Measurements from ENCODE around the gene ABCC11.

ABCC11 gene

DNA sequence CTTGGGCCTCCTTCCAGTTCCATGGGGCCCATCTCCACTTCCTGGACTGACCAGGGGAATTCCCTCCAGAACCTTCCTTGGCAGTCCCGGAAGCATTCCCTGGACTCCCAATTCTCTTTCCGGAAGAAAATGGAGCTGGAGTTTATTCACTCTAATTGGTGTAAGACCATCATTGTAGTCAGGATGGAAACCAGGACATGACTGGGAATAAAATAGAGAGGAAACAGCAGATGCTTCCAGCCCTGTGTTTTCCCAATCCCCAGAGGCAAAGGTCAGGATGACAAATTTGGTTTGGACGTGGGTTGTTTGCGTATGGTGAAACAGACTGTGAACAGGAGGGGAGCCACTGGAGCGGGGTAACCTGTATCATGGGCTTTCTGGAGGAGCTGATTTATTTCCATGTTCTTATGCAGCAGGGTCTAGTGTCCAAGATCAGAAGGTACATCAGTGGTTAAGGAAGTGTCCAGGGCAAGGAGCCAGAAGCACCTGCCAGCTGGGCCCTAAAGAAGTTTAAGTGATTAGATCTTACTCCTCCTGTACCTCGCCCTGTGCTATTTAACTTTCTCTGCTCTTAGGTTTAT lies 11.7 kb downstream of the ABCC11 start:
- H3K36me3 Mint-ChIP-seq = no peaks in the 10 kb centered on the region
- peaks cover 0 to 7% of the 10 kb centered on the region in 2 donors for H3K27me3 Mint-ChIP-seq
- ATAC-seq (replicated peaks) = no peak
- no peak overlapping the region for H3K4me3 Mint-ChIP-seq
- no peak for DNase-seq
- H3K27ac Mint-ChIP-seq = no peak overlapping the region
- H3K9me3 Mint-ChIP-seq = peaks cover 0 to 4% of the 10 kb centered on the region in 2 donors
- peaks cover 0 to 4% of the 10 kb centered on the region in 2 donors for H3K4me1 Mint-ChIP-seq

- ATAC-seq (replicated peaks) (no peak), DNase-seq (no peak)
- Mint-ChIP-seq H3K27ac (no peak overlapping the region), H3K27me3 (peaks cover 3 to 11% of the 10 kb centered on the region in 2 donors), H3K36me3 (no peaks in the 10 kb centered on the region), H3K9me3 (peaks cover 0 to 2% of the 10 kb centered on the region in 2 donors), H3K4me1 (peaks cover 0 to 4% of the 10 kb centered on the region in 2 donors), H3K4me3 (no peak overlapping the region)
Measured at GRCh38 chr16:48235058-48235555, 12.2 kb downstream of the ABCC11 start.

GRCh38 chr16:48234630-48235029 lies 12.7 kb downstream of the ABCC11 start:
- no peak overlapping the region for H3K27ac Mint-ChIP-seq
- H3K4me3 Mint-ChIP-seq = no peak overlapping the region
- H3K36me3 Mint-ChIP-seq = no peaks in the 10 kb centered on the region
- H3K4me1 Mint-ChIP-seq = peaks cover 0 to 4% of the 10 kb centered on the region in 2 donors
- H3K9me3 Mint-ChIP-seq = no peaks in the 10 kb centered on the region
- DNase-seq (no peak), ATAC-seq (replicated peaks) (no peak)
- H3K27me3 Mint-ChIP-seq = peaks cover 8 to 11% of the 10 kb centered on the region in 2 donors

DNA sequence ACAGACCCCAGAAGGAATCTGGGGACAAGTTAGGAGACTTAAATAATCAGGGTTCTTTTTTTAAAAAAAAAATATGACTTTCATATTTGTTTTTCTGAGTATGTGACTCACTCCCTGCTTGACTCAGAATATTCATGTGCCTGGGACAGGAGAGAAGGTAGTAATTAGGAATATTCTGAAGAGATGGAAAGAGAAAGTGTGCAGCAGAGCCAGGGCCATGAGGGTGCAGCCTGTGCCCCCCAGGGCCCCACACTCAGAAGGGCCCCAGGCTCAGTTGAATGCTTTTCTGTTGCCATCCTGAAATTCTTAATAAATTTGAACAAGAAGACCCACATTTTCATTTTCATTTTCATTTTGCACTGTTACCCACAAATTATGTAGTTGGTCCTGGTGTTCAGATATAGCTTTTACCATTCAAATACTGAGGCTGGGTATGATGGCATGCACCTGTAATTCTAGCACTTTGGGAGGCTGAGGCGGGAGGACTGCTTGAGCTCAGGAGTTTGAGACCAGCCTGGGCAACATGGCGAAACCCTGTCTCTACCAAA lies 14.8 kb downstream of the ABCC11 start:
- no peak for DNase-seq
- Mint-ChIP-seq H3K4me3 (no peak overlapping the region), H3K27me3 (peaks cover 12% of the 10 kb centered on the region in 2 donors), H3K4me1 (peaks cover 0 to 4% of the 10 kb centered on the region in 2 donors), H3K9me3 (no peaks in the 10 kb centered on the region), H3K27ac (no peak overlapping the region), H3K36me3 (no peaks in the 10 kb centered on the region)
- ATAC-seq (replicated peaks) = no peak

GRCh38 chr16:48231727-48232492 lies 15.4 kb downstream of the ABCC11 start:
- H3K4me1 Mint-ChIP-seq = peaks cover 0 to 4% of the 10 kb centered on the region in 2 donors
- H3K36me3 Mint-ChIP-seq = no peaks in the 10 kb centered on the region
- H3K4me3 Mint-ChIP-seq = no peak overlapping the region
- no peak for DNase-seq
- H3K27ac Mint-ChIP-seq = no peak overlapping the region
- peak; percentile 66 to 72 for ATAC-seq (replicated peaks)
- peaks cover 13% of the 10 kb centered on the region in 2 donors for H3K27me3 Mint-ChIP-seq
- H3K9me3 Mint-ChIP-seq = no peaks in the 10 kb centered on the region

DNA sequence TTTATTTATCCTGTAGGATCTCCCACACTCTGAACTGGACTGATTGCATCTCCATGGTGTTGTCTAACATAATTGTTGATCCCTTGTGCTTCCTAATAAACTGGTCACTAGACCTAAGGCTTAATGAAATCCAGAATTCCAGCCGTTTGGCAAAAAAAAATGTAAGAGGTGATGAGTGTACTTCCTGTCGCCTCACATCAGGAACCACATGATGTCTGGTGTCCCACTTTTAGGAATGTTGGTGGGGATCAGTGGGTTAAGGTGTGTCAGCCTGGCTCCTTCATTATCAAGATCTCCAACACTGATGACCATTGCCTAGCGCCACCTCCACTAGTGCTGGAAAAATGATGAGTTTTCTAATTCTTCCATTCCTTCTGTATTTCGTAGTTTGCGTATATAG lies 21.9 kb downstream of the ABCC11 start:
- H3K4me3 Mint-ChIP-seq = no peak overlapping the region
- no peaks in the 10 kb centered on the region for H3K9me3 Mint-ChIP-seq
- no peak overlapping the region for H3K27ac Mint-ChIP-seq
- ATAC-seq (replicated peaks) (no peak), DNase-seq (no peak)
- H3K36me3 Mint-ChIP-seq = no peaks in the 10 kb centered on the region
- H3K27me3 Mint-ChIP-seq = peaks cover 18 to 21% of the 10 kb centered on the region in 2 donors
- H3K4me1 Mint-ChIP-seq = no peaks in the 10 kb centered on the region

GRCh38 chr16:48223490-48223889 lies 23.8 kb downstream of the ABCC11 start:
- Mint-ChIP-seq H3K9me3 (peaks cover 2 to 3% of the 10 kb centered on the region in 2 donors), H3K36me3 (no peaks in the 10 kb centered on the region)
- ATAC-seq (replicated peaks) = no peak

GRCh38 chr16:48220891-48221290 lies 26.4 kb downstream of the ABCC11 start:
- Mint-ChIP-seq H3K27ac (no peak overlapping the region), H3K4me3 (no peak overlapping the region), H3K9me3 (peaks cover 2 to 3% of the 10 kb centered on the region in 2 donors), H3K27me3 (peaks cover 4 to 5% of the 10 kb centered on the region in 2 donors), H3K36me3 (no peaks in the 10 kb centered on the region), H3K4me1 (no peaks in the 10 kb centered on the region)
- ATAC-seq (replicated peaks) = no peak
- no peak for DNase-seq

More at GRCh38 chr16:48223490-48223889, 23.8 kb downstream of the ABCC11 start:
- H3K4me3 Mint-ChIP-seq = no peak overlapping the region
- H3K4me1 Mint-ChIP-seq = no peaks in the 10 kb centered on the region
- DNase-seq = no peak
- H3K27me3 Mint-ChIP-seq = peaks cover 9 to 10% of the 10 kb centered on the region in 2 donors
- H3K27ac Mint-ChIP-seq = no peak overlapping the region

DNA sequence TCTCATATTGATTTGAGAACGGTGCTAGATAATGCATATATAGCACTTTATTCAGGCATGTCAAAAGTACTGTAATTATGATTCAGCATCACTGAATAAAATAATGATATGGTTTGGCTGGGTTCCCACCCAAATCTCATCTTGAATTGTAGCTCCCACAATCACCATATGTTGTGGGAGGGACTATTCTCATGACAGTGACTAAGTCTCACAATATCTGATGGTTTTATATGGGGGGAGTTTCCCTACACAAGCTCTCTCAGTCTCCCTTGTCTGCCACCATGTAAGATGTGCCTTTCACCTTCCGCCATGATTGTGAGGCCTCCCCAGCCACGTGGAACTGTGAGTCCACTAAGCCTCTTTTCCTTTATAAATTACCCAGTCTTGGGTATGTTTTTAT lies 28.9 kb downstream of the ABCC11 start:
- ATAC-seq (replicated peaks) = no peak
- no peaks in the 10 kb centered on the region for H3K4me1 Mint-ChIP-seq
- no peak for DNase-seq
- peaks cover 2 to 3% of the 10 kb centered on the region in 2 donors for H3K9me3 Mint-ChIP-seq
- no peak overlapping the region for H3K4me3 Mint-ChIP-seq
- no peak overlapping the region for H3K27ac Mint-ChIP-seq
- no peaks in the 10 kb centered on the region for H3K27me3 Mint-ChIP-seq
- no peaks in the 10 kb centered on the region for H3K36me3 Mint-ChIP-seq

DNA sequence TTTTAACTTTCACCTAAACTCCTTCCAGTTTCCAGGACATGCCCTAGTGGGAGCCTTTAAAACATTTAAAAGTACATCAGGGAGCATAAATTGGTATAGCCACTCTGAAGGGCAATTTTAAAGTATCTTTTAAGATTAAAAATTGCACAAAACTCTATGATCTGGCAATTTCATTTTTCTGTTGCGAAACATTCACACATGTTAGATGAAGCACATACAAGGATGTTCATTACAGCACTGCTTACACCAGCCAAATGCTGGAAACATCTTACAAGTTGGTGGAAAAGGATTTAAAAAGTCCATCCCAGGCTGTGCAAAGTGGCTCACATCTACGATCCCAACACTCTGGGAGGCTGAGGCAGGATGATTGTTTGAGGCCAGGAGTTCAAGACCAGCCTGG lies 29.6 kb downstream of the ABCC11 start:
- Mint-ChIP-seq H3K27ac (no peak overlapping the region), H3K4me1 (no peaks in the 10 kb centered on the region), H3K4me3 (no peak overlapping the region), H3K9me3 (peaks cover 2 to 3% of the 10 kb centered on the region in 2 donors), H3K27me3 (no peaks in the 10 kb centered on the region), H3K36me3 (no peaks in the 10 kb centered on the region)
- ATAC-seq (replicated peaks) = no peak
- DNase-seq = no peak

GRCh38 chr16:48215738-48216137 lies 31.6 kb downstream of the ABCC11 start:
- no peak overlapping the region for H3K4me3 Mint-ChIP-seq
- ATAC-seq (replicated peaks) (no peak), DNase-seq (no peak)
- peaks cover 2 to 3% of the 10 kb centered on the region in 2 donors for H3K9me3 Mint-ChIP-seq
- no peaks in the 10 kb centered on the region for H3K4me1 Mint-ChIP-seq
- H3K36me3 Mint-ChIP-seq = no peaks in the 10 kb centered on the region
- no peak overlapping the region for H3K27ac Mint-ChIP-seq
- H3K27me3 Mint-ChIP-seq = no peaks in the 10 kb centered on the region

- Mint-ChIP-seq H3K4me3 (no peak overlapping the region), H3K36me3 (no peaks in the 10 kb centered on the region), H3K27me3 (peaks cover 13 to 16% of the 10 kb centered on the region in 2 donors), H3K9me3 (no peaks in the 10 kb centered on the region), H3K4me1 (no peaks in the 10 kb centered on the region), H3K27ac (no peak overlapping the region)
- ATAC-seq (replicated peaks) (no peak), DNase-seq (no peak)
Measured at GRCh38 chr16:48212033-48212432, 35.3 kb downstream of the ABCC11 start.

DNA sequence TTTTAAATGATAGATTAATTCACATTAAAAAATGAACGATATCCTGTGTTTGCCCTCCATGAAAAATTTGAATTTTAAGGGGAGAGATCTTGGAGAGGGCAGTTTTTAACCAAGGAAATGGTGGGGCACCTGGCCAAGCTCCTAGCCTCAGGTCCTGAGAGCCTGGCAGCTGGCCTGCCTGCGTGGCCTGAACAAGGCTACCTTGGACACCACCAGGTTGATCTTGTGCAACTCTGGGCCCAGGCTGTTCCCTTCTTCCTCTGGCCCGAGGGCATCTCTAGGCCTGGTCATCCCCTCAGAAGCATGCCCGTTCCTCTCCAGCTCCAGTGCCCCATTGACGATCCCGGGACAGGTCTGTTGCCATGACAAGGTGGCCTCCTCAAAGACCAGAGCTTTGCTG lies 36.6 kb downstream of the ABCC11 start:
- ATAC-seq (replicated peaks) (no peak), DNase-seq (no peak)
- Mint-ChIP-seq H3K4me1 (no peaks in the 10 kb centered on the region), H3K4me3 (no peak overlapping the region), H3K36me3 (no peaks in the 10 kb centered on the region), H3K9me3 (no peaks in the 10 kb centered on the region), H3K27me3 (peaks cover 17 to 20% of the 10 kb centered on the region in 2 donors), H3K27ac (no peak overlapping the region)

GRCh38 chr16:48206594-48207242 lies 40.6 kb downstream of the ABCC11 start:
- Mint-ChIP-seq H3K36me3 (no peaks in the 10 kb centered on the region), H3K9me3 (no peaks in the 10 kb centered on the region), H3K27ac (no peak overlapping the region), H3K4me3 (no peak overlapping the region), H3K4me1 (no peaks in the 10 kb centered on the region), H3K27me3 (peaks cover 17 to 29% of the 10 kb centered on the region in 2 donors)
- ATAC-seq (replicated peaks) (no peak), DNase-seq (no peak)

Data from stimulated activated naive B cell treated with anti-CD40 and anti-IgM and Interleukin-4, amounts not matched to agents 10 μg/mL and 1 μg/mL and 100 μg/mL, for 72 hours (primary cell).